Sigmoid colon (tissue), 4 donors: ENCODE measurements around the gene KRTAP16-1.

ENCODE experiments used
- EP300 ChIP-seq, 4 donors: sonication (generic); formaldehyde crosslinking; IDR thresholded peaks; one replicate each; pipeline ENCODE4 v1.6.1; 2017; ENCODE audit warnings: antibody characterized with exemption in 4 of 4
- POLR2AphosphoS5 ChIP-seq, 4 donors: sonication (generic); formaldehyde crosslinking; IDR thresholded peaks; one replicate each; pipeline ENCODE4 v1.6.1; 2017; ENCODE audit warnings: antibody characterized with exemption in 4 of 4
- TF ChIP-seq, protein P1 (sequence below), 4 experiments: fragments of 450-650 bp in 3 of 4; fragments of 200-600 bp in 1 of 4; IDR thresholded peaks; one replicate each; pipeline ENCODE4 v1.5.1; 2016 to 2019; ENCODE audit warnings: antibody characterized with exemption in 4 of 4, mild to moderate bottlenecking in 3 of 4, moderate library complexity in 2 of 4

DNA sequence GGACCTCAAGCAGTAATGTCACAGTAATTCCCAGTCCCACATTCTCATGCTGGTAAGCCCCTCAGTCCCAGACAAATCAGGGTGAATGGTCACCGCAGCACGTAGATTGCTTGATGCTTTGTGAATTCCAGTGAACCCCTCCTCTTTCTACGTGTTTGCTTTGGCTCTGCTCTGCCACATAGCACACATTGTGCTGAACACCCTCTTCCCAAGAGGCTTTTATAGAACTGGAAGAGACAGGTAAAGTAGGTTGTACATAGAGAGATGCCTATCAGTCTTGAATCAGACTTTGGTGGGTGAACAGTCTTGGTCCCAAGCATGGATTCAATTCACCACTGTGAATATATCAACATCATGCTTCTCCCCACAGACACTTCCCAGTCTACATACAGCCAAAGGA lies 44.5 kb downstream of the KRTAP16-1 start:
- no peak for TF ChIP-seq POLR2AphosphoS5 (IDR thresholded peaks at IDR 0.05)
- TF ChIP-seq, protein P1, sequence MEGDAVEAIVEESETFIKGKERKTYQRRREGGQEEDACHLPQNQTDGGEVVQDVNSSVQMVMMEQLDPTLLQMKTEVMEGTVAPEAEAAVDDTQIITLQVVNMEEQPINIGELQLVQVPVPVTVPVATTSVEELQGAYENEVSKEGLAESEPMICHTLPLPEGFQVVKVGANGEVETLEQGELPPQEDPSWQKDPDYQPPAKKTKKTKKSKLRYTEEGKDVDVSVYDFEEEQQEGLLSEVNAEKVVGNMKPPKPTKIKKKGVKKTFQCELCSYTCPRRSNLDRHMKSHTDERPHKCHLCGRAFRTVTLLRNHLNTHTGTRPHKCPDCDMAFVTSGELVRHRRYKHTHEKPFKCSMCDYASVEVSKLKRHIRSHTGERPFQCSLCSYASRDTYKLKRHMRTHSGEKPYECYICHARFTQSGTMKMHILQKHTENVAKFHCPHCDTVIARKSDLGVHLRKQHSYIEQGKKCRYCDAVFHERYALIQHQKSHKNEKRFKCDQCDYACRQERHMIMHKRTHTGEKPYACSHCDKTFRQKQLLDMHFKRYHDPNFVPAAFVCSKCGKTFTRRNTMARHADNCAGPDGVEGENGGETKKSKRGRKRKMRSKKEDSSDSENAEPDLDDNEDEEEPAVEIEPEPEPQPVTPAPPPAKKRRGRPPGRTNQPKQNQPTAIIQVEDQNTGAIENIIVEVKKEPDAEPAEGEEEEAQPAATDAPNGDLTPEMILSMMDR (IDR thresholded peaks at IDR 0.05) = no peak
- no peak for TF ChIP-seq EP300 (IDR thresholded peaks at IDR 0.05)
